Kidney tubule cell (primary cell): ENCODE results near the gene SDF4.
"Not testable (repeated sequence)": the region's sequence is repeated elsewhere in the genome, so short reads cannot be mapped to it uniquely, and the experiment has no call there.

Source experiments
- DNase-seq: peaks from one replicate; pipeline ENCODE4 v3.0.0-alpha.2; 2018; ENCODE audit warnings: low spot score

Gene SDF4

DNA sequence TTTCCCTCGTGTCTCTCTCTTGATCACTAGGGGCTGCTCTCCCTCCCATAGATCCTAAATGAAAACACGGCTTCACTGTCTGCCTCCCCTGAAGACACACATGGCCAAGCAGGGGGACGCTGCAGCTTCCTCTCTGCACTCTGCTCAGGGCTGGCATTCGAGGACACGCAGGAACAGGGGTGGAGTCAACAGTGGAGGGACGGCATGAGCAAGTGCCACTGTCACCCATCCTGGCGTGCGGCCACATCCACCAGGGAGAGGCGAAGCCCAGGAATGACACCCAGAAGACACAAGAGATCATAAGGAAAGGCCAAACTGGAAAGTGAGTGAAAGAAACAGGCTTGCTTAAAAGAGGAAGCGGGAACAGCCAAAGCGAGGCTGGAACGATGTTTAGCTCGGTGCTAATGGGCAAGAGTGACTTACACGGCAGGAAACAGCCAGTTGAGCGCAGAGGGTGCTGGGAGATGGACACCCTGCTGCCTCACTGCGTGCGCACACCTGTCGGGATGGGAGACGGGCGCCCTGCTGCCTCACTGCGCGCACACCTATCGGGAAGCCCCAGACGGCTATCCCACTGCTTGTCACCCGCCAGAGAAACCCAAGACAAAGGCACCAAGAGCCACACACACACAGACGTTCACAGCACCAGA lies 28.3 kb upstream of the SDF4 start:
- no peak for DNase-seq

- DNase-seq, result no peak
Measured at GRCh38 chr1:1259540-1259939, 27.7 kb upstream of the SDF4 start.

GRCh38 chr1:1259119-1259488 lies 27.3 kb upstream of the SDF4 start:
- no peak for DNase-seq

- no peak for DNase-seq
Measured at GRCh38 chr1:1256956-1257871, 25.4 kb upstream of the SDF4 start.

DNA sequence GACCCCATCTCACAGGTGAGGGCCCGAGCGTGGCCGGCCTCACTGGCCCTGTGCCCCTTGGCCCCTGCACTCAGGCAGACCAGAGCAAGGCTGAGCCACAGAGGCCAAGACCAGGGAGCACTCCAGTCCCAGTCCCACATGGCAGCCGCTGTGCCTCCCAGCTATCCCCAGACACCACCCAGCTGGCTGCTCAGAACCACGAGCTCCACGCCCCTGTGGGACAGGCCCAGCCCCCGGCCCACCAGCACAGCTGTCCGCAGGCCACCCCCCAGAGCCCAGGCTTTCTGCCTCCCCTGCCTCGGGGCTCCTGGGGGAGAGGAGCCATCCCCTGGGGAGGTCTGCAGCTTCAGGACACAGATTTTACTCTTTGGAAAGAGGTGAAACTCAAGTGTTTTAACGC lies 23.8 kb upstream of the SDF4 start:
- no peak for DNase-seq

DNA sequence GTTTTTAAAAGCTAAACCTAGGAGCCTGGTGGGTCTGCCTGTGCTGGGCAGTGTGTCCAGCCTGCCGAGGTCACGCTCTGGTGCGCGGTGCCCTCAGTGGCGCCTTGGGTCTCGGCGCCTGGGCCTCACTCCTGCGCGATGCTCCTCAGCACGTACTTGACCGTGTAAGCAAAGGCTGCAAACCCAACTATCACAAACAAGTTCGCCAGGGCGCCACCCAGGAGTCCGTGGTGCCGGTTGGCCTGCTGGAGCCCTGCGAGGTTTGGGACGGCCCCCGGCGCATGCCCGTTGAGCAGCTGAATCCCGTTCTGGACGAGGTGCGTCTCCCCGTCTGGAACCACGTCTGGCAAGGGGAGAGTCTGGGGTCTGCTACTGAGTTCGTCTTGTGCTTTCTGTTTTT lies 23.3 kb upstream of the SDF4 start:
- no peak for DNase-seq

DNA sequence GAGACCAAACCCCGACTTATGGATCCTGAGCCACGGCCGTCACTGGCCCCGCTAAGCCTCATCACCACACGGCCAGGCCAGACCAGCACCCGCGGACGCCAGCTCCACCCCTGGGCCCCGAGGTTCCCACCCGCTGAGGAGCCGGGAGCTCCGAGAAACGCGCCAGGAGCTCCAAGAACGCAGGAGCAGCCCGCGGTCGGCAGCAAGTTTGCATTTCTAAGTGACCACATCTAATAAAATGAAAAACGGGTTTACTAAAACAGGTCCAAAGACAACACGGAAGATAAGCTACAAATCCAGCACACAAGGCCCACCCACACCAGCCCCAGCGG lies 22.8 kb upstream of the SDF4 start:
- DNase-seq, result no peak

GRCh38 chr1:1253972-1254666 lies 22.3 kb upstream of the SDF4 start:
- no peak for DNase-seq

- no peak for DNase-seq
Measured at GRCh38 chr1:1253314-1253713, 21.5 kb upstream of the SDF4 start.

DNA sequence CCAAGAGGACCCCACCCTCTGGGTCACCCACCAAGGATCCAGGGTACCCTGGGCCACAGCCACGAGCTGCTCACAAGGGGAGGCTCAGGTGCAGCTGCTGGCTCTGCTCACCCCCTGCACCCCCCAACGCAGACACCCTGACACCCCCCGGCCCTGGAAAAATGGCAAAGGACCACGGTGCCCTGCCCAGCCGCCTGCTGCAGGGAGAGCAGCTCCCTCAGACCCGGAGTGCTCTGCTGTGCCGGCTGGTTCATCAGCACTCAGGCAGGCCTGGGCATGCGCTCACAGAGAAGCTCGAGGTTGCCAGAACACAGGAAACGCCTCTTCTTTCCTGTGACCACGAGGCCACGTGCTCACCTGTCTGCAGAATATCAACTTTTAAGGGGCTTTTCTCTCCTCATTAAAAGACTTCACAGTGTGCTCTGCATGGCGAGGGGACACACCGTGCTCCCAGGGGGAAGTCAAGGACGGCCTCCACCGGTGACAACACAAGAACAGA lies 19.0 kb upstream of the SDF4 start:
- DNase-seq, result no peak

DNA sequence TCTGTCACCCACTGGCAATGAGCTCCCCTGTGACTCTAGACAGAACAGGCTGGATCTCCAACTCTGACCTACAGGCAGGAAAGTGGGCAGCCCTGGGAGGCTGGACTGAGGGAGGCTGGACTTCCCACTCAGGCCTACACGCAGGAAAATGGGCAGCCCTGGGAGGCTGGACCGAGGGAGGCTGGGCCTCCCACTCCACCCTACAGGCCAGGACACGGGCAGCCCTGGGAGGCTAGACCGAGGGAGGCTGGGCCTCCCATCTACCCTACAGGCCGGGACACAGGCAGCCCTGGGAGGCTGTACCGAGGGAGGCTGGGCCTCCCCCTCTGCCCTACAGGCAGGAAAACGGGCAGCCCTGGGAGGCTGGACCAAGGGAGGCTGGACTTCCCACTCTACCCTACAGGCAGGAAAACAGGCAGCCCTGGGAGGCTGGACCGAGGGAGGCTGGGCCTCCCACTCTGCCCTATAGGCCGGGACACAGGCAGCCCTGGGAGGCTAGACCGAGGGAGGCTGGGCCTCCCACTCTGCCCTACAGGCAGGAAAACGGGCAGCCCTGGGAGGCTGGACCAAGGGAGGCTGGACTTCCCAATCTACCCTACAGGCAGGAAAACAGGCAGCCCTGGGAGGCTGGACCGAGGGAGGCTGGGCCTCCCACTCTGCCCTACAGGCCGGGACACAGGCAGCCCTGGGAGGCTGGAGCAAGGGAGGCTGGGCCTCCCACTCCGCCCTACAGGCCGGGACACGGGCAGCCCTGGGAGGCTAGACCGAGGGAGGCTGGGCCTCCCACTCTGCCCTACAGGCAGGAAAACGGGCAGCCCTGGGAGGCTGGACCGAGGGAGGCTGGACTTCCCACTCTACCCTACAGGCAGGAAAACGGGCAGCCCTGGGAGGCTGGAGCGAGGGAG lies 16.5 kb upstream of the SDF4 start:
- not testable (repeated sequence) for DNase-seq

GRCh38 chr1:1247341-1247913 lies 15.6 kb upstream of the SDF4 start:
- DNase-seq, result no peak

- DNase-seq, result no peak
Measured at GRCh38 chr1:1246577-1247340, 15.0 kb upstream of the SDF4 start, which contains the start of gene C1QTNF12. Gene C1QTNF12, minus strand, starts transcription at chr1:1246722. Its CDS starts 32 bp downstream, at chr1:1246690.

GRCh38 chr1:1245817-1246576 lies 14.2 kb upstream of the SDF4 start:
- no peak for DNase-seq

DNA sequence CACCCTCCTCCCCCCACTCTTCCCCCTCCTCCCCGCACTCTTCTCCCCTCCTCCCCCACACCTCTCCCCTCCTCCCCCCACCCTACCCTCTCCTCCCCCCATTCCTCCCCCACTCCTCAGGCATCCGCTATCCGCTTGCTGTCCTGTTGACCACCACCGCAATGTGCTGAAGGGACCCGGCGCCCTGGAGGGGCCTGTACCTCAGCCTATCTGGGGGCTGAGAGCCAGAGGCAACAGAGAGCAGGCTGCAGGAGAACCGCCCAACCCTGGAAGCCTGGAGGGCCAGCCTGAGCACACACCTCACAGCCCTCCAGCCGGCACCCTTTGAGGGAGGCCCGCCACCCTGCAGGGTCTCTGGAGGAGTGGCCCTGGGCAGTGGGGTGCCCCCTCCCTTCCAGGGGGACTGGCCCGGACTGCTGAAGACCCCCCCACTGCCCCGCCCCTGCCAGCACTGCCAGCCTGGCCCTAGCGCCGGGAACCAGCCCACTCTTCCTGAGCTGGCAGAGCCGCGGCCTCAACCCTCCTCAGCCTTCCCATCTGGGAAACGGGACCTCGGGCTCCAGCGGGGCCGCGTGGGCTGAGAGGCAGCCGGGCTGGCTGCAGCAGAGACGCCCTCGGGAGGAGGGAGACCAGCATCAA lies 13.5 kb upstream of the SDF4 start:
- DNase-seq, result no peak

GRCh38 chr1:1244192-1244811 lies 12.5 kb upstream of the SDF4 start:
- peak; percentile 25 for DNase-seq

DNA sequence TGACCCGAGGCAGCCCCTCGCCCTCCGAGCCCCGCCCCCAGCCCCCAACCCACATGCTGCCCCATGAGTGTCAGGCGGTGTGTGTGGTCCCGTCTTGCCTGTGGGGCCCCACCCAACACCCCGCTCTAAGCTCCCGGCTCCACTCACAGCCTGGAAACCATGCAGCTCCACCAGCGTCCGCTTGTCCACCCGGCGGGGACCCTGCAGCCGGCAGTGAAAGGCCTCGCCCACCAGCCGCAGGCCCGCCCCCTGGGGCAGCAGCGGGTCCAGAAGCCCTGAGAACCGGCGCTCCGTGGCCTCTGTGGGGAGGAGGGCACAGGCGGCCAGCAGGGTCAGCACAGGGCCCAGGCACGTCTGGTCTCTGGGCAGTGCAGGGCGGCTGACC lies 12.0 kb upstream of the SDF4 start:
- DNase-seq, result no peak

DNA sequence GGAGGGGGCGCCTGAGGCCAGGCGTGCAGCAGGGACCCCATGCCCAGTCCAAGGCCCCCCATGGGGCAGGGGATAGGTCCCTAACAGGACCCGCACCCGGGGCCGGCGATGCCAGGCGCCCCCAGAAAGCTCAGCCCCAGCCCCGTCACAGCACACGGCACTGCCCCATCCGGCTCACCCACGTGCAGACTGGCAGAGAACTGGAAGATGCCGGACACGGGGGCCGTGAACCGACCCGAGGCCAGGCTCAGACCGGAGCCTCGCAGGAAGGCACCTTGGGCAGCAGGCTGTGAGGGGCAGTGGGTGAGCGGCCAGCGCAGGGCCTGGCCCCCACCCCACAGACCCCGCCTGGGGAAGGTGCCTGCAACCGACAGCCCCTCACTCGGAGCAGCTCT lies 11.5 kb upstream of the SDF4 start:
- DNase-seq, result no peak
